ENCODE measurements around the gene TMLHE. TPM values are rescaled to one million over a fixed set of nuclear protein-coding genes. Genes with fewer than 3 reads are reported as not detected.
A peak's percentile ranks its signal among the peaks of the same experiment; 100 is the strongest.
"Not testable (repeated sequence)": the region's sequence is repeated elsewhere in the genome, so short reads cannot be mapped to it uniquely, and the experiment has no call there.

The TMLHE gene
- total RNA-seq, 1 donor from 2014 or later = 29.4 TPM

- no peak overlapping the region for H3K27ac Mint-ChIP-seq
- peaks cover 63% of the 10 kb centered on the region for H3K9me3 Mint-ChIP-seq
These were observed 19.8 kb upstream of the TMLHE start for GRCh38 chrX:155632431-155633100.

GRCh38 chrX:155620110-155620509 lies 7.4 kb upstream of the TMLHE start:
- not testable (repeated sequence) for H3K27me3 Mint-ChIP-seq (ENCODE audit: low read depth); DNase-seq (ENCODE audit: low spot score in 2 of 2, unreplicated experiment in 2 of 2); H3K4me3 Mint-ChIP-seq; H3K36me3 Mint-ChIP-seq; H3K27ac Mint-ChIP-seq; H3K4me1 Mint-ChIP-seq
- H3K9me3 Mint-ChIP-seq = peaks cover 31% of the 10 kb centered on the region

More at GRCh38 chrX:155632431-155633100, 19.8 kb upstream of the TMLHE start:
- H3K36me3 Mint-ChIP-seq = no peaks in the 10 kb centered on the region
- no peaks in the 10 kb centered on the region for H3K4me1 Mint-ChIP-seq
- no peaks in the 10 kb centered on the region for H3K27me3 Mint-ChIP-seq (ENCODE audit: low read depth)
- no peak for TF ChIP-seq CTCF (IDR thresholded peaks at IDR 0.05; ENCODE audit: unreplicated experiment)
- no peak for DNase-seq (ENCODE audit: low spot score in 2 of 2, unreplicated experiment in 2 of 2)
- H3K4me3 Mint-ChIP-seq = no peak overlapping the region

GRCh38 chrX:155615938-155616337 lies 3.2 kb upstream of the TMLHE start:
- Mint-ChIP-seq H3K9me3 (peaks cover 29% of the 10 kb centered on the region), H3K4me3 (no peak overlapping the region), H3K36me3 (no peaks in the 10 kb centered on the region), H3K4me1 (no peaks in the 10 kb centered on the region), H3K27ac (no peak overlapping the region), H3K27me3 (ENCODE audit: low read depth) (no peaks in the 10 kb centered on the region)
- DNase-seq (ENCODE audit: low spot score in 2 of 2, unreplicated experiment in 2 of 2) = no peak
- TF ChIP-seq CTCF (IDR thresholded peaks at IDR 0.05; ENCODE audit: unreplicated experiment) = no peak

GRCh38 chrX:155613927-155614559 lies 1.3 kb upstream of the TMLHE start:
- Mint-ChIP-seq H3K27ac (no peak overlapping the region), H3K4me1 (peaks cover 2% of the 10 kb centered on the region), H3K4me3 (no peak overlapping the region), H3K9me3 (peaks cover 35% of the 10 kb centered on the region), H3K27me3 (ENCODE audit: low read depth) (no peaks in the 10 kb centered on the region), H3K36me3 (peaks cover 5% of the 10 kb centered on the region)
- no peak for TF ChIP-seq CTCF (IDR thresholded peaks at IDR 0.05; ENCODE audit: unreplicated experiment)
- no peak for DNase-seq (ENCODE audit: low spot score in 2 of 2, unreplicated experiment in 2 of 2)

GRCh38 chrX:155611302-155611701 lies 1.4 kb downstream of the TMLHE start:
- H3K9me3 Mint-ChIP-seq = peaks cover 44% of the 10 kb centered on the region
- peaks cover 2% of the 10 kb centered on the region for H3K4me1 Mint-ChIP-seq
- H3K27ac Mint-ChIP-seq = peak overlapping the region; percentile 97
- DNase-seq (ENCODE audit: low spot score in 2 of 2, unreplicated experiment in 2 of 2) = no peak
- TF ChIP-seq CTCF (IDR thresholded peaks at IDR 0.05; ENCODE audit: unreplicated experiment) = no peak
- H3K36me3 Mint-ChIP-seq = peaks cover 26% of the 10 kb centered on the region
- H3K4me3 Mint-ChIP-seq = peak overlapping the region; percentile 78
- H3K27me3 Mint-ChIP-seq (ENCODE audit: low read depth) = no peaks in the 10 kb centered on the region

- H3K36me3 Mint-ChIP-seq = peaks cover 43% of the 10 kb centered on the region
- TF ChIP-seq CTCF (IDR thresholded peaks at IDR 0.05; ENCODE audit: unreplicated experiment) = no peak
- no peak overlapping the region for H3K4me3 Mint-ChIP-seq
- DNase-seq (ENCODE audit: low spot score in 2 of 2, unreplicated experiment in 2 of 2) = no peak
- H3K27me3 Mint-ChIP-seq (ENCODE audit: low read depth) = no peaks in the 10 kb centered on the region
- peaks cover 68% of the 10 kb centered on the region for H3K9me3 Mint-ChIP-seq
- no peak overlapping the region for H3K27ac Mint-ChIP-seq
- H3K4me1 Mint-ChIP-seq = no peaks in the 10 kb centered on the region
These were observed 19.8 kb downstream of the TMLHE start for GRCh38 chrX:155592981-155593380.

Measured in mesothelial cell of epicardium (in vitro differentiated cells).